Kidney epithelial cell (primary cell): Measurements from ENCODE around the gene PTPN1. TPM values are rescaled to one million over a fixed set of nuclear protein-coding genes. Genes with fewer than 3 reads are reported as not detected.

ENCODE experiments used
- DNase-seq: peaks from one replicate; pipeline ENCODE4 v3.0.0-alpha.2; 2010; ENCODE audit warnings: low read depth
- H3K27me3 ChIP-seq: 2 replicates; pipeline ENCODE4 v1.6.0; 2011; ENCODE audit warnings: low read length; ENCODE audit not compliant: control insufficient read depth, insufficient read depth
- H3K36me3 ChIP-seq: 2 replicates; pipeline ENCODE4 v1.5.1; 2011; ENCODE audit warnings: low read length; ENCODE audit not compliant: control insufficient read depth, insufficient read depth
- H3K4me3 ChIP-seq: 2 replicates; pipeline ENCODE4 v1.5.1; 2011; ENCODE audit warnings: low read depth, mild to moderate bottlenecking, control low read depth, low read length
- total RNA-seq: library from RNA; depleted of rRNA; stranded (reverse); fragments of >200 nt; gene quantifications from 2 replicates; pipeline ENCODE4 v1.2.3, GENCODE V29; 2015
- TF ChIP-seq, protein P1 (sequence below): IDR thresholded peaks from 2 replicates; pipeline ENCODE4 v1.5.1; 2011; ENCODE audit warnings: mild to moderate bottlenecking, moderate library complexity, low read length, control low read depth, inconsistent platforms; ENCODE audit not compliant: insufficient read depth, poor library complexity, severe bottlenecking

PTPN1 gene
- total RNA-seq, 1 donor from 2014 or later, result 36.9 TPM

DNA sequence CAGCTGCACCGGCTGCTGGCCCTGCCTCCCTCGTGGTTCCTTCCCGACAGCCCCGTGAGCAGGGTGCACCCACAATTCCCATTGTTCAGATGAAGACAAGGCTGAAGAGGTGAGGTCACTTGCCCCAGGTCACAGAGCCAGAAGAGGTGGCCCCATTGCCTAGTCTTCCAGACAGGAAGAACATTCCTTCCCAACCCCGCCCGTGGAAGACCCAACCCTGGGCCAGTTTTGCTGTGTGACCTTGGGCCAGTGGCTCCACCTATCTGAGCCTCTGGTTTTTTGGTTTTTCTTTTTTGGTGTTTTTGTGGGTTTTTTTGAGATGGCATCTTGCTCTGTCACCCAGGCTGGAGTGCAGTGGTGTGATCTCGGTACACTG lies 119.5 kb downstream of the PTPN1 start:
- no peak for DNase-seq

DNA sequence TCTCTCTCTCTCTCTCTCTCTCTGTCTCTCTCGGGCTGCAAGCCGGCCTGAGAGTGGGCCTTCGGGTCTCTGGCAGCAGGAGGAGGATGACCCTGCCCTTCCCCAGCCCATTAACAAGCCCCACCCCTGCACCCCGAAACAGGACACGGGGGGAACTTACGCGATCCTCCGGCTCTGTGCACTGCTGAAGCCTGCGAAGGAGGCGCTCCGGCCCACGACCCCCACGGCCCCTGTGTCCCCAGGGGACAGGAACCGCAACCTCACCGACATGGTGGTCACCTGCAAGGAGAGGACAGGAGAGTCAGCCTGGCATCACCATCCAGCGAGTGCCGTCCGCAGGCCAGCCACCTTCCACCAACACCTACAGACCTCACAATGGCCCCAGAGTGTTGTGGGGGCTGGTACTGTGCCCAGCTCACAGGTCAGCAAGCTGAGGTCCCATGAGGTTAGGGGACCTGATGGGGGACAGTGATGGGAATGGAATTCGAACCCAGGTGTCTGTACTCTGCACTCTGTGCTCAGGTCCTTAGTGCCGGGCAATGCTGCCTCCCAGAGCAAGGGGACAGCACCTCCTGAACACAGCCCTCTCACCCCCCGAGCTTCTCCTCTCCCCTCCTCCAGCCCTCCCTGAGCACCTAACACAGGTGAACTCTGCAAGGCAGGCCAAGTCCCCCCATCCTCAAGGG lies 120.5 kb downstream of the PTPN1 start:
- Histone ChIP-seq H3K4me3 (no peak overlapping the region), H3K36me3 (no peaks in the 10 kb centered on the region), H3K27me3 (no peaks in the 10 kb centered on the region)
- DNase-seq, result no peak
- TF ChIP-seq, protein P1, sequence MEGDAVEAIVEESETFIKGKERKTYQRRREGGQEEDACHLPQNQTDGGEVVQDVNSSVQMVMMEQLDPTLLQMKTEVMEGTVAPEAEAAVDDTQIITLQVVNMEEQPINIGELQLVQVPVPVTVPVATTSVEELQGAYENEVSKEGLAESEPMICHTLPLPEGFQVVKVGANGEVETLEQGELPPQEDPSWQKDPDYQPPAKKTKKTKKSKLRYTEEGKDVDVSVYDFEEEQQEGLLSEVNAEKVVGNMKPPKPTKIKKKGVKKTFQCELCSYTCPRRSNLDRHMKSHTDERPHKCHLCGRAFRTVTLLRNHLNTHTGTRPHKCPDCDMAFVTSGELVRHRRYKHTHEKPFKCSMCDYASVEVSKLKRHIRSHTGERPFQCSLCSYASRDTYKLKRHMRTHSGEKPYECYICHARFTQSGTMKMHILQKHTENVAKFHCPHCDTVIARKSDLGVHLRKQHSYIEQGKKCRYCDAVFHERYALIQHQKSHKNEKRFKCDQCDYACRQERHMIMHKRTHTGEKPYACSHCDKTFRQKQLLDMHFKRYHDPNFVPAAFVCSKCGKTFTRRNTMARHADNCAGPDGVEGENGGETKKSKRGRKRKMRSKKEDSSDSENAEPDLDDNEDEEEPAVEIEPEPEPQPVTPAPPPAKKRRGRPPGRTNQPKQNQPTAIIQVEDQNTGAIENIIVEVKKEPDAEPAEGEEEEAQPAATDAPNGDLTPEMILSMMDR, result no peak

More for the DNA sequence above, 119.5 kb downstream of the PTPN1 start:
- H3K27me3 ChIP-seq, result no peaks in the 10 kb centered on the region
- H3K36me3 ChIP-seq, result no peaks in the 10 kb centered on the region
- TF ChIP-seq, protein P1, result no peak
- no peak overlapping the region for H3K4me3 ChIP-seq

DNA sequence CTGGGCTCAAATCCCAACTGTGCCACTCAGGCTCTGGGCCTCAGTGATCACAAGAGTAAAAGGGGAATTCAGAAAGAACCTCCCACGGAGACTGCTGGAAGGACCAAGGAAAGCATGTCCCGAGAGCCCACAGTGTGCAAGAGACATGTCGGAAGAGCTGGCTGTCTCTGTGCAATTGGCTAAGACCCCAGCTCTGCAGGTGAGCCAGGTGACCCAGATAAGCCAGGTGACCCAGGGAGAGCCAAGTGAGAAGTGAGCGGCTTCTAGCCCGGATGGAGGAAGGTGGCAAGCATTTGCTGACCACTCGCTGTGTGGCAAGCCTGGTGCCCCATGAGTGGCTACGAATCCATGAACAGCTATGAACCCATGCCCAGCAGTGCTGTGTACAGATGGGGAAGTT lies 122.1 kb downstream of the PTPN1 start:
- DNase-seq, result no peak
- no peaks in the 10 kb centered on the region for H3K36me3 ChIP-seq
- no peaks in the 10 kb centered on the region for H3K27me3 ChIP-seq
- TF ChIP-seq, protein P1, result no peak
- H3K4me3 ChIP-seq, result no peak overlapping the region

DNA sequence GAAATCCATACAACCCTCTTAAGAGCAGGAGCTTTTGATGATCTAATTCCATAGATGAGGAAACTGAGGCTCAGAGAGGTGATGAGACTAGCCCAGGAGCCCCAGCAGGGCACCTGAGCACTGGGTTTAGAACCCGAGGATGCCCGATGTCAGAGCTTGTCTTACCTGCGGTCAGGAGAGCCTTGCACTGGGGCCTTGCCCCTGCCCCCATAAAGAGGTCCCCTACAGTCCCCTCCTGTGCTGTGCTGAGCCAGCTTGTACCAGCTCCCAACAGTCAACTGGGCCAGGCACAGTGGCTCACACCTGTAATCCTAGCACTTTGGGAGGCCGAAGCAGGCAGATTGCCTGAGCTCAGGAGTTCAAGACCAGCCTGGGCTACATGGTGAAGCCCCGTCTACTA lies 122.5 kb downstream of the PTPN1 start:
- no peak for DNase-seq
- Histone ChIP-seq H3K27me3 (no peaks in the 10 kb centered on the region), H3K4me3 (no peak overlapping the region), H3K36me3 (no peaks in the 10 kb centered on the region)
- TF ChIP-seq, protein P1, result no peak

DNA sequence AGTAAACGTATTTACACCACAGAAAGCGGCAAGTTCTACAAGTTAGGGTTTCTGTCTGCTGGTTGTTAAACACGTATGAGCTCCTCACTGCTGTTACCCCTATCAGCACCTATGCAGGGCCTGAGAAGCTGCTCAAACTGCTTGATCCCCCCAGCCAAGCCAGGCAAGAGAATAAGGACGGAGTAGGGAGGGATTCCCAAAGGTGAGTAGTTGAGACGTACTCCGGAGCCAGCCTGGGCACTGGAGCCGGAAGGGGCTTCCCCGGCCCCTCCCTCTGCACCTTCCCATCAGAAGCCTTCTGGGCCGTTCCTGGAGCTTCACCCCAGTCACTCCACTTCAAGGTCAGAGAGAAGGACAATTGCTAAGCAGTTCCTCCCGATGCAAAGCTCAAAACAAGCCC lies 123.2 kb downstream of the PTPN1 start:
- Histone ChIP-seq H3K4me3 (no peak overlapping the region), H3K36me3 (no peaks in the 10 kb centered on the region), H3K27me3 (no peaks in the 10 kb centered on the region)
- TF ChIP-seq, protein P1, result no peak
- DNase-seq, result no peak

DNA sequence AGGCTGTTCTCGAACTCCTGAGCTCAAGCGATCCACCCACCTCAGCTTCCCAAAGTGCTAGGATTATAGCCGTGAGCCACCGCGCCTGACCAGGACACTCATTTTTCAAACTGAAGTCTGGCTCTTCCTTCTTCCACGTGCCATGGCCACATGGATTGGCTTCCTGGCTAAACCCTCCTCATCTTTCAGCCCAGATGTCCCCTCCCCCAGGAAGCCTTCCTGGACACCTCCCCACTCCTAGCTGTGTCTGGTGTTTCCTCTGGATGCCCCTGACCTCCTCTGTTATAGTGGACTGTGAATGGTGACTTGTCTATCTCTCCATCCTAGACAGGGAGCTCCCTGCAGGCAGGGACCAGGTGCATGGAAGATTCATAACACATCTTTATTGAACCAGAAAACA lies 124.0 kb downstream of the PTPN1 start:
- Histone ChIP-seq H3K4me3 (no peak overlapping the region), H3K27me3 (no peaks in the 10 kb centered on the region), H3K36me3 (no peaks in the 10 kb centered on the region)
- no peak for DNase-seq
- TF ChIP-seq, protein P1, result no peak
